HepG2 (cell line): ENCODE results near the gene TMEM238. TPM values are rescaled to one million over a fixed set of nuclear protein-coding genes. Genes with fewer than 3 reads are reported as not detected.

Experiments used
- ATAC-seq: fragments of 200-7000 bp; cut with Tn5 transposase; 3 replicates; pipeline ENCODE4 v1.9.1; 2020; ENCODE audit warnings: mild to moderate bottlenecking, moderate library complexity
- BruUV-seq: library from RNA; stranded (reverse); fragments of 400-500 nt; replicated peaks from 2 replicates; lab custom pipeline; 2021; lab: Mats Ljungman, UMichigan
- CTCF ChIA-PET: fragments of 300-600 bp; formaldehyde crosslinking; extraction: SDS; loops from one replicate; lab custom pipeline; 2021; ENCODE audit warnings: low total read pairs, inconsistent platforms, low intra/inter-chr PET ratio; lab: Yijun Ruan, JAX
- POLR2A ChIA-PET: fragments of 350-600 bp; sonication (Branson Sonifier 250); formaldehyde crosslinking; loops from one replicate; lab custom pipeline; 2020; ENCODE audit warnings: antibody characterized with exemption, inconsistent platforms; lab: Yijun Ruan, JAX
- DNase-seq: peaks from one replicate; pipeline ENCODE4 v3.0.0-alpha.2; 2015; ENCODE audit warnings: low spot score
- FAIRE-seq: peaks from 3 replicates; lab custom pipeline; 2011; peaks lifted over from hg19 to GRCh38; lab: Jason Lieb, UNC
- H2AFZ ChIP-seq: one replicate; pipeline ENCODE4 v1.6.1; 2011; ENCODE audit warnings: low read length, inconsistent platforms
- H3K27ac ChIP-seq: fragments of 300-600 bp; 3 replicates; pipeline ENCODE4 v1.8.0; 2011; ENCODE audit warnings: mixed run types, mild to moderate bottlenecking, mixed read lengths, low read length, inconsistent platforms; ENCODE audit not compliant: insufficient read depth; ENCODE audit errors: extremely low read length
- H3K27me3 ChIP-seq, 2 experiments: fragments of 200-600 bp in 1 of 2; 2 replicates in 1 of 2; 3 replicates in 1 of 2; pipeline versions ENCODE4 v1.6.0 to v1.8.0; 2011; ENCODE audit warnings: low read length in 2 of 2, mild to moderate bottlenecking in 2 of 2, moderate library complexity in 2 of 2, inconsistent platforms in 1 of 2; ENCODE audit not compliant: insufficient read depth in 2 of 2, control insufficient read depth in 1 of 2
- H3K36me3 ChIP-seq, 2 experiments: fragments of 200-600 bp in 1 of 2; replicated peaks in 1 of 2; 2 replicates in 1 of 2; 3 replicates in 1 of 2; pipeline versions ENCODE4 v1.5.1 to v1.8.0; 2011; ENCODE audit warnings: low read length in 2 of 2, inconsistent platforms in 1 of 2; ENCODE audit not compliant: insufficient read depth in 2 of 2, control insufficient read depth in 1 of 2
- H3K4me1 ChIP-seq: 2 replicates; pipeline ENCODE4 v1.5.1; 2012; ENCODE audit warnings: low read length, inconsistent platforms; ENCODE audit not compliant: insufficient read depth
- H3K4me2 ChIP-seq: 2 replicates; pipeline ENCODE4 v1.6.0; 2011; ENCODE audit warnings: low read depth, low read length, inconsistent platforms
- H3K4me3 ChIP-seq, 3 experiments: fragments of 200-600 bp in 1 of 3; sonication (generic), shearing (Covaris generic) in 1 of 3; replicated peaks in 1 of 3; 2 replicates each; pipeline ENCODE4 v1.5.1; 2011 to 2016; ENCODE audit warnings: low read length in 3 of 3, inconsistent platforms in 2 of 3, low read depth in 2 of 3, mild to moderate bottlenecking in 2 of 3, control low read depth in 1 of 3, mixed read lengths in 1 of 3; ENCODE audit not compliant: insufficient read depth in 1 of 3
- H3K79me2 ChIP-seq: one replicate; pipeline ENCODE4 v1.6.1; 2011; ENCODE audit warnings: low read length, inconsistent platforms; ENCODE audit not compliant: insufficient read depth
- H3K9ac ChIP-seq: 2 replicates; pipeline ENCODE4 v1.6.0; 2011; ENCODE audit warnings: mild to moderate bottlenecking, low read depth, low read length, inconsistent platforms; ENCODE audit not compliant: insufficient read depth
- H3K9me3 ChIP-seq: 2 replicates; pipeline ENCODE4 v1.5.1; 2012; ENCODE audit warnings: mild to moderate bottlenecking, low read length
- H4K20me1 ChIP-seq: 2 replicates; pipeline ENCODE4 v1.6.0; 2011; ENCODE audit warnings: inconsistent platforms, mild to moderate bottlenecking, low read length, moderate library complexity; ENCODE audit not compliant: insufficient read depth
- BRF2 ChIP-seq: sonication (generic); formaldehyde crosslinking; IDR thresholded peaks from 2 replicates; pipeline ENCODE4 v1.8.1; 2022; ENCODE audit warnings: mild to moderate bottlenecking, missing genetic modification reagents
- FOXK1 ChIP-seq: sonication (generic); formaldehyde crosslinking; IDR thresholded peaks from 2 replicates; pipeline ENCODE4 v1.4.0; 2020; ENCODE audit warnings: low read depth, missing genetic modification reagents, borderline replicate concordance
- JUND ChIP-seq: sonication (generic); formaldehyde crosslinking; IDR thresholded peaks from 2 replicates; pipeline ENCODE4 v1.8.0; 2022; ENCODE audit warnings: mild to moderate bottlenecking, missing genetic modification reagents
- KLF12 ChIP-seq: sonication (generic); formaldehyde crosslinking; IDR thresholded peaks from 2 replicates; pipeline ENCODE4 v1.4.0; 2020; ENCODE audit warnings: missing genetic modification reagents, borderline replicate concordance
- SOX5 ChIP-seq: IDR thresholded peaks from 2 replicates; pipeline ENCODE4 v1.6.1; 2016; ENCODE audit warnings: borderline replicate concordance
- ZFYVE20 ChIP-seq: sonication (generic); formaldehyde crosslinking; IDR thresholded peaks from 2 replicates; pipeline ENCODE4 v1.8.0; 2023; ENCODE audit warnings: low read depth, mild to moderate bottlenecking, moderate library complexity, missing genetic modification reagents, borderline replicate concordance
- ZNF3 ChIP-seq: IDR thresholded peaks from 2 replicates; pipeline ENCODE4 v1.7.0; 2017; ENCODE audit warnings: inconsistent platforms
- ZNF720 ChIP-seq: sonication (generic); formaldehyde crosslinking; IDR thresholded peaks from 2 replicates; pipeline ENCODE4 v1.4.0; 2020; ENCODE audit warnings: missing genetic modification reagents
- WGBS: methylation state at CpG from one replicate; pipeline ENCODE4 v1.1.6; 2017; ENCODE audit warnings: low lambda C conversion rate; 5-methylcytosine and 5-hydroxymethylcytosine counted together
- in situ Hi-C: cut with HindIII; loops from 2 replicates; pipeline ENCODE4 v1.10.0; 2017; ENCODE audit warnings: low pct_unique_long_range_greater_than_20kb; ENCODE audit not compliant: extremely low pct_ligation_motif_present
- intact Hi-C: fragments of 100-400 bp; cut with micrococcal nuclease; formaldehyde crosslinking; loops from one replicate; pipeline ENCODE4 v1.10.0; 2022; ENCODE audit not compliant: unreplicated experiment
- polyA plus RNA-seq, 8 experiments: library from polyadenylated mRNA; depleted of rRNA in 3 of 8; stranded (reverse) in 7 of 8; unstranded in 1 of 8; fragments of >200 nt; fragmentation: Illumina TruSeq in 4 of 8; extraction: Trizol in 4 of 8; gene quantifications; 2 replicates each; pipeline versions ENCODE4 v1.2.1 to v1.2.3, GENCODE V29; 2011 to 2016; ENCODE audit warnings: low read depth in 4 of 8, missing spikeins in 1 of 8, mixed read lengths in 1 of 8; ENCODE audit not compliant: insufficient read depth in 1 of 8
- total RNA-seq, 5 experiments: library from RNA; depleted of rRNA; stranded (reverse); fragments of >200 nt; fragmentation: Illumina TruSeq; extraction: Trizol; gene quantifications; 2 replicates each; pipeline ENCODE4 v1.2.3, GENCODE V29; 2016; ENCODE audit warnings: low read depth in 1 of 5
- TF ChIP-seq, protein P1 (sequence below): IDR thresholded peaks from 2 replicates; pipeline ENCODE4 v1.6.1; 2018; ENCODE audit warnings: missing genetic modification reagents, mild to moderate bottlenecking, missing compliant biosample characterization

The TMEM238 gene
- total and polyA plus RNA-seq, 2 of the 13 experiments (the other 11 are each of a cell fraction or from before 2014, with no cell fraction given): not detected

DNA sequence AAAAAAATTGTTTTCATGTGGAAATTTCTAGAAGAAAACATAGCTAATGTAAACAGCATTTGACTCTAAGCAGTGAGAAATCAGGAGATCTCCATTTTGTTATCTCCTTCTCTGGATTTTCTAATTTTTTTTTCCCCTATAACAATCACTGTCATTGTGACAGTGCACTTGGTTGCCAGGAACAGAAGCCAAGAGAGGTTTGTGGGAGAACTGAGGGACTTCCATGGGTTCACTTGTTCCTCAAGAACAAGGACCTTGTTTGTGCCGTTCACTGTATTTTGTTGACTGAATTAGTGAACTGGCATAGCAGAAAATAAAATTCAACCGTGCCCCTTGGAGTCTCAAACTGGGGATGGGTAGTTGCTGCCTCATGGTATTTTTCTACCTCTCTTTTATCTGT lies 42.0 kb upstream of the TMEM238 start:
- no TSS peak for BruUV-seq
- CTCF ChIA-PET: no interaction called here
- H3K27me3 ChIP-seq: peaks cover 0 to 15% of the 10 kb centered on the region in 2 experiments; a peak in 1 of 5 replicates
- H3K27ac ChIP-seq: no peak overlapping the region
- ATAC-seq (no peak), FAIRE-seq (no peak), DNase-seq (no peak)
- no peak overlapping the region for H3K9ac ChIP-seq
- intact Hi-C loops (no loop called here), in situ Hi-C loops (no loop called here)
- no peaks in the 10 kb centered on the region for H3K36me3 ChIP-seq
- POLR2A ChIA-PET: no interaction called here
- no peaks in the 10 kb centered on the region for H3K9me3 ChIP-seq
- 0% methylated on average over 2 of the region's 2 CpGs for WGBS
- no peaks in the 10 kb centered on the region for H4K20me1 ChIP-seq
- no peaks in the 10 kb centered on the region for H3K4me1 ChIP-seq
- H2AFZ ChIP-seq: no peak overlapping the region
- no peak overlapping the region for H3K4me2 ChIP-seq
- H3K79me2 ChIP-seq: no peaks in the 10 kb centered on the region
- no peak overlapping the region for H3K4me3 ChIP-seq
- TF ChIP-seq ZNF3 (CRISPR knock-in tag): no peak
- no peak for TF ChIP-seq BRF2
- TF ChIP-seq SOX5: no peak
- TF ChIP-seq, protein P1, sequence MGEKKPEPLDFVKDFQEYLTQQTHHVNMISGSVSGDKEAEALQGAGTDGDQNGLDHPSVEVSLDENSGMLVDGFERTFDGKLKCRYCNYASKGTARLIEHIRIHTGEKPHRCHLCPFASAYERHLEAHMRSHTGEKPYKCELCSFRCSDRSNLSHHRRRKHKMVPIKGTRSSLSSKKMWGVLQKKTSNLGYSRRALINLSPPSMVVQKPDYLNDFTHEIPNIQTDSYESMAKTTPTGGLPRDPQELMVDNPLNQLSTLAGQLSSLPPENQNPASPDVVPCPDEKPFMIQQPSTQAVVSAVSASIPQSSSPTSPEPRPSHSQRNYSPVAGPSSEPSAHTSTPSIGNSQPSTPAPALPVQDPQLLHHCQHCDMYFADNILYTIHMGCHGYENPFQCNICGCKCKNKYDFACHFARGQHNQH: no peak
- no peak for TF ChIP-seq ZFYVE20 (CRISPR knock-in tag)
- no peak for TF ChIP-seq FOXK1 (CRISPR knock-in tag)
- no peak for TF ChIP-seq KLF12 (CRISPR knock-in tag)
- no peak for TF ChIP-seq JUND (CRISPR knock-in tag)
- TF ChIP-seq ZNF720 (CRISPR knock-in tag): no peak
